Calu3 (cell line): ENCODE measurements around the gene CHI3L2. TPM values are rescaled to one million over a fixed set of nuclear protein-coding genes. Genes with fewer than 3 reads are reported as not detected.

Source experiments
- BruUV-seq: library from RNA; stranded (reverse); fragments of 400-500 nt; replicated peaks from 2 replicates; lab custom pipeline; 2021; lab: Mats Ljungman, UMichigan
- CTCF ChIA-PET: fragments of 300-600 bp; sonication (Branson Sonifier 250); formaldehyde crosslinking; loops from one replicate; lab custom pipeline; 2022; ENCODE audit warnings: antibody characterized with exemption; lab: Charles Lee
- DNase-seq: peaks from one replicate; pipeline ENCODE4 v3.0.0; 2022
- H3K27ac Mint-ChIP-seq: one replicate; pipeline ENCODE4 v1.8.0; 2022; ENCODE audit warnings: mixed read lengths; ENCODE audit not compliant: unreplicated experiment
- H3K27me3 Mint-ChIP-seq: one replicate; pipeline ENCODE4 v1.8.0; 2022; ENCODE audit warnings: mixed read lengths; ENCODE audit not compliant: unreplicated experiment
- H3K36me3 Mint-ChIP-seq: one replicate; pipeline ENCODE4 v1.8.0; 2022; ENCODE audit warnings: mild to moderate bottlenecking, moderate library complexity, mixed read lengths; ENCODE audit not compliant: insufficient read depth, unreplicated experiment
- H3K4me1 Mint-ChIP-seq: one replicate; pipeline ENCODE4 v1.8.0; 2022; ENCODE audit warnings: mild to moderate bottlenecking, low read depth, mixed read lengths; ENCODE audit not compliant: unreplicated experiment
- H3K4me3 Mint-ChIP-seq: one replicate; pipeline ENCODE4 v1.8.0; 2022; ENCODE audit warnings: mild to moderate bottlenecking, low read depth, moderate library complexity, mixed read lengths; ENCODE audit not compliant: unreplicated experiment
- H3K9me3 Mint-ChIP-seq: one replicate; pipeline ENCODE4 v1.8.0; 2022; ENCODE audit warnings: low read depth, mixed read lengths; ENCODE audit not compliant: unreplicated experiment
- intact Hi-C: fragments of 100-400 bp; cut with micrococcal nuclease; formaldehyde crosslinking; loops from one replicate; pipeline ENCODE4 v1.10.0; 2022; ENCODE audit not compliant: unreplicated experiment
- total RNA-seq: library from RNA; stranded (reverse); gene quantifications from 2 replicates; pipeline ENCODE4 v1.2.3, GENCODE V29; 2022
- TF ChIP-seq, protein P1 (sequence below): fragments of 200-600 bp; IDR thresholded peaks from one replicate; pipeline ENCODE4 v1.8.0; 2022; ENCODE audit warnings: antibody characterized with exemption; ENCODE audit not compliant: unreplicated experiment

The CHI3L2 gene
- total RNA-seq, 1 experiment from 2014 or later = 0.52 TPM

- no peaks in the 10 kb centered on the region for H3K27me3 Mint-ChIP-seq
- H3K36me3 Mint-ChIP-seq = peaks cover 10% of the 10 kb centered on the region
- no peak overlapping the region for H3K27ac Mint-ChIP-seq
- peaks cover 17% of the 10 kb centered on the region for H3K4me1 Mint-ChIP-seq
- H3K9me3 Mint-ChIP-seq = no peaks in the 10 kb centered on the region
- CTCF ChIA-PET = no interaction called here
- no TSS peak for BruUV-seq
- intact Hi-C loops = no loop called here
- H3K4me3 Mint-ChIP-seq = no peak overlapping the region
- DNase-seq = no peak
- TF ChIP-seq, protein P1, sequence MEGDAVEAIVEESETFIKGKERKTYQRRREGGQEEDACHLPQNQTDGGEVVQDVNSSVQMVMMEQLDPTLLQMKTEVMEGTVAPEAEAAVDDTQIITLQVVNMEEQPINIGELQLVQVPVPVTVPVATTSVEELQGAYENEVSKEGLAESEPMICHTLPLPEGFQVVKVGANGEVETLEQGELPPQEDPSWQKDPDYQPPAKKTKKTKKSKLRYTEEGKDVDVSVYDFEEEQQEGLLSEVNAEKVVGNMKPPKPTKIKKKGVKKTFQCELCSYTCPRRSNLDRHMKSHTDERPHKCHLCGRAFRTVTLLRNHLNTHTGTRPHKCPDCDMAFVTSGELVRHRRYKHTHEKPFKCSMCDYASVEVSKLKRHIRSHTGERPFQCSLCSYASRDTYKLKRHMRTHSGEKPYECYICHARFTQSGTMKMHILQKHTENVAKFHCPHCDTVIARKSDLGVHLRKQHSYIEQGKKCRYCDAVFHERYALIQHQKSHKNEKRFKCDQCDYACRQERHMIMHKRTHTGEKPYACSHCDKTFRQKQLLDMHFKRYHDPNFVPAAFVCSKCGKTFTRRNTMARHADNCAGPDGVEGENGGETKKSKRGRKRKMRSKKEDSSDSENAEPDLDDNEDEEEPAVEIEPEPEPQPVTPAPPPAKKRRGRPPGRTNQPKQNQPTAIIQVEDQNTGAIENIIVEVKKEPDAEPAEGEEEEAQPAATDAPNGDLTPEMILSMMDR = no peak
These were observed 18.6 kb upstream of the CHI3L2 start for GRCh38 chr1:111208921-111209320.

DNA sequence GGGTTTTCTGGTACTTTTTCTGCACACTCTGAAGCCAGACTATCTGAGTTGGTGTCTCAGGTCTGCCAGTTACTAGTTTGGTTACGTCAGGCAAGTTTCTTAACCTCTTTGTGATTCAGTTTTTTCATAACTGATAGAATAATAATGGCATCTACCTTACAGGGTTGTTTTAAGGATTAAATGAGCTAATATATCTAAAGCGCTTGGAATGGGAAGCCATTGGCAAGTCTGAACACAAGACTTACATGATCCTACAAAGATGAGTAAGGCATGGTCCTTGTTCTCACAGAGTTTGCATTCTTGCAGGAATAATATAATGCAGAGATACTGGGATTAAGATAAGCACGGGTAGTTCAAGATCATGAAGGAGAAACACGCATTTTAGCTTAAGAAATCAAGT lies 17.9 kb upstream of the CHI3L2 start:
- no peak overlapping the region for H3K27ac Mint-ChIP-seq
- peaks cover 17% of the 10 kb centered on the region for H3K4me1 Mint-ChIP-seq
- H3K4me3 Mint-ChIP-seq = no peak overlapping the region
- BruUV-seq = no TSS peak
- no peaks in the 10 kb centered on the region for H3K9me3 Mint-ChIP-seq
- peaks cover 6% of the 10 kb centered on the region for H3K36me3 Mint-ChIP-seq
- TF ChIP-seq, protein P1 = no peak
- intact Hi-C loops = no loop called here
- no peak for DNase-seq
- H3K27me3 Mint-ChIP-seq = no peaks in the 10 kb centered on the region
- CTCF ChIA-PET = no interaction called here

DNA sequence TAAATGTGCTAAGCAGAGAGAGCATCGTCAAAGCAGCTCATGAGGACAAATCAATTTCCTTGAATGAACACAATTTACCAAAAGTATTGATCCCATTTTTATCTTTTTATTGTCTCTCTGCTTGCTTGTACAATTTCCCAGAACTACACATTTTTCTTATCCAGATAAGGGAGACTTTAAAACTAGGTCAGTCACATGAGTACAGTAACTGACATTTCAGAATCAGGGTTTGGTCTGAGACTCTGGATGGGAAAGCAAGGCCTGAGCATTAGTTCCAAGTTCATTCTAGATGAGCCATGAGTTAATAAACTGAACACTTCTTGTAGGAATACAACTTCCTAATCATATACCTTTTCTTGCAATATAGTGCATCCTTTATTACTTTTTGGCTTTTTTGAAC lies 15.6 kb upstream of the CHI3L2 start:
- no peak overlapping the region for H3K27ac Mint-ChIP-seq
- no peak for DNase-seq
- intact Hi-C loops = no loop called here
- no TSS peak for BruUV-seq
- no peaks in the 10 kb centered on the region for H3K4me1 Mint-ChIP-seq
- H3K9me3 Mint-ChIP-seq = no peaks in the 10 kb centered on the region
- CTCF ChIA-PET = no interaction called here
- H3K4me3 Mint-ChIP-seq = no peak overlapping the region
- TF ChIP-seq, protein P1 = no peak
- H3K27me3 Mint-ChIP-seq = no peaks in the 10 kb centered on the region
- H3K36me3 Mint-ChIP-seq = no peaks in the 10 kb centered on the region

- Mint-ChIP-seq H3K9me3 (no peaks in the 10 kb centered on the region), H3K4me3 (no peak overlapping the region), H3K36me3 (no peaks in the 10 kb centered on the region), H3K27ac (no peak overlapping the region), H3K27me3 (no peaks in the 10 kb centered on the region), H3K4me1 (no peaks in the 10 kb centered on the region)
- no TSS peak for BruUV-seq
- DNase-seq = no peak
- TF ChIP-seq, protein P1 = no peak
- CTCF ChIA-PET = no interaction called here
- intact Hi-C loops = no loop called here
These were observed 14.7 kb upstream of the CHI3L2 start for GRCh38 chr1:111212634-111213335.
